ENCODE data around the gene CARD18.

DNA sequence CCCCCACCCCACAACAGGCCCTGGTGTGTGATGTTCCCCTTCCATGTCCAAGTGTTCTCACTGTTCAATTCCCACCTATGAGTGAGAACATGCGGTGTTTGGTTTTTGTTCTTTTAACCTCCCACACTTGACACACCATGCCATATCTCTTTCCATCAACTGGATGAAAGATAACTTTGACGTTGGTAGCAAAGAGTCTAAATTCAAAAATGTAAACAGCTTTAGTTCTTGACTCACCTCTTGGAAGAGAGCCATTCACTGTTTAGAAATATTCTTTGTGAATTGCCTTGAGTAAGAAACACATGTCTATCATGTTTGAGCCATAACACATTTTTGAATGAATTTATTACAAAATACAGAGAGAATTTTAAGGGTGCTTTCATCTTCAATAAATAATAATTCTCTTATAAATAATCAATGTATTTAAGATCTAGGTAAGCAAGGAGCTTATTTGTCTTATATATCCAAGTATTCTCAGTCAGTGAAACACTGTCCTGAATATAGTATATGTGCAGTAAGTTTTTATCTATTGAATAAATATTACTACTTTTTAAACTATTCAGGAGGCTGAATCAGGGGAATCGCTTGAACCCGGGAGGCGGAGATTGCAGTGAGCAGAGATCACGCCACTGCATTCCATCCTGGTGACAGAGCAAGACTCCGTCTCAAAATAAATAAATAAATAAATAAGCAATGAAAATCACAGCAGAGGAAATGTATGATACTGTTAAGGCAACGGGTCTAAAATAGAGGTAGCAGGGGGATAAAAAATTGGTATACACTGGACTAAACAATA, 6.7 kb downstream of the CARD18 start:
- TF ChIP-seq TARDBP (IDR thresholded peaks at IDR 0.05), result no peak
- TF ChIP-seq FOXA1 (IDR thresholded peaks at IDR 0.05), result no peak
- TF ChIP-seq, protein P1, sequence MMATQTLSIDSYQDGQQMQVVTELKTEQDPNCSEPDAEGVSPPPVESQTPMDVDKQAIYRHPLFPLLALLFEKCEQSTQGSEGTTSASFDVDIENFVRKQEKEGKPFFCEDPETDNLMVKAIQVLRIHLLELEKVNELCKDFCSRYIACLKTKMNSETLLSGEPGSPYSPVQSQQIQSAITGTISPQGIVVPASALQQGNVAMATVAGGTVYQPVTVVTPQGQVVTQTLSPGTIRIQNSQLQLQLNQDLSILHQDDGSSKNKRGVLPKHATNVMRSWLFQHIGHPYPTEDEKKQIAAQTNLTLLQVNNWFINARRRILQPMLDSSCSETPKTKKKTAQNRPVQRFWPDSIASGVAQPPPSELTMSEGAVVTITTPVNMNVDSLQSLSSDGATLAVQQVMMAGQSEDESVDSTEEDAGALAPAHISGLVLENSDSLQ (IDR thresholded peaks at IDR 0.05), result no peak
- no peak for TF ChIP-seq SUZ12 (IDR thresholded peaks at IDR 0.05)
- TF ChIP-seq SP1 (IDR thresholded peaks at IDR 0.05), result no peak
- TF ChIP-seq FOXM1 (IDR thresholded peaks at IDR 0.05; ENCODE audit: borderline replicate concordance), result no peak
- no peak for TF ChIP-seq FOXK2 (IDR thresholded peaks at IDR 0.05)
- no peak for TF ChIP-seq BHLHE40 (IDR thresholded peaks at IDR 0.05; ENCODE audit: borderline replicate concordance)
- TF ChIP-seq NFRKB (IDR thresholded peaks at IDR 0.05), result no peak
- no peak for TF ChIP-seq L3MBTL2 (conservative IDR thresholded peaks at IDR 0.05)
- no peak for TF ChIP-seq ELF4 (IDR thresholded peaks at IDR 0.05)
- TF ChIP-seq ZNF384 (IDR thresholded peaks at IDR 0.05), result no peak
- TF ChIP-seq ARNT (IDR thresholded peaks at IDR 0.05), result no peak

All from HEK293T (cell line).